IMR-90 (cell line): ENCODE data around the gene ATXN1. TPM values are rescaled to one million over a fixed set of nuclear protein-coding genes. Genes with fewer than 3 reads are reported as not detected.

Source experiments
- ATAC-seq: fragments of 200-7000 bp; cut with Tn5 transposase; 2 replicates; pipeline ENCODE4 v1.9.1; 2020; ENCODE audit warnings: low read depth, mild to moderate bottlenecking, moderate library complexity
- BruUV-seq: library from RNA; stranded (reverse); fragments of 400-500 nt; replicated peaks from 2 replicates; lab custom pipeline; 2021; lab: Mats Ljungman, UMichigan
- CTCF ChIA-PET: fragments of 300-600 bp; formaldehyde crosslinking; extraction: SDS; loops from one replicate; lab custom pipeline; 2021; ENCODE audit warnings: antibody characterized with exemption; lab: Yijun Ruan, JAX
- POLR2A ChIA-PET: fragments of 300-600 bp; sonication (Branson Sonifier 250); formaldehyde crosslinking; loops from one replicate; lab custom pipeline; 2022; ENCODE audit warnings: antibody characterized with exemption; ENCODE audit not compliant: unreplicated experiment; lab: Charles Lee
- DNase-seq: peaks from one replicate; pipeline ENCODE4 v3.0.0; 2013
- H2AFZ ChIP-seq: replicated peaks from 2 replicates; pipeline ENCODE3; 2013; ENCODE audit warnings: low read length, mild to moderate bottlenecking; ENCODE audit not compliant: poor library complexity
- H2AK5ac ChIP-seq: 2 replicates; pipeline ENCODE4 v1.6.1; 2013; ENCODE audit warnings: low read depth, low read length, inconsistent platforms
- H2AK9ac ChIP-seq: replicated peaks from 2 replicates; pipeline ENCODE3; 2013; ENCODE audit warnings: mild to moderate bottlenecking, low read depth, low read length, moderate library complexity; ENCODE audit not compliant: poor library complexity
- H2BK120ac ChIP-seq: 2 replicates; pipeline ENCODE4 v1.6.1; 2013; ENCODE audit warnings: low read depth, low read length, inconsistent platforms
- H2BK15ac ChIP-seq: 3 replicates; pipeline ENCODE4 v1.6.1; 2013; ENCODE audit warnings: low read depth, low read length, inconsistent platforms
- H2BK20ac ChIP-seq: 2 replicates; pipeline ENCODE4 v1.6.1; 2013; ENCODE audit warnings: low read depth, mild to moderate bottlenecking, inconsistent platforms, low read length, moderate library complexity
- H2BK5ac ChIP-seq: 2 replicates; pipeline ENCODE4 v1.6.1; 2013; ENCODE audit warnings: mild to moderate bottlenecking, low read depth, low read length, inconsistent platforms; ENCODE audit not compliant: poor library complexity, severe bottlenecking
- H3K14ac ChIP-seq: replicated peaks from 2 replicates; pipeline ENCODE4 v1.6.1; 2013; ENCODE audit warnings: low read depth, low read length, inconsistent platforms
- H3K18ac ChIP-seq: 2 replicates; pipeline ENCODE4 v1.6.1; 2013; ENCODE audit warnings: low read depth, low read length, control low read depth
- H3K23ac ChIP-seq: 2 replicates; pipeline ENCODE4 v1.6.1; 2013; ENCODE audit warnings: low read depth, low read length, inconsistent platforms
- H3K27ac ChIP-seq: 2 replicates; pipeline ENCODE4 v1.5.1; 2013; ENCODE audit warnings: mild to moderate bottlenecking, control low read depth, low read length; ENCODE audit not compliant: insufficient read depth
- H3K27me3 ChIP-seq: 2 replicates; pipeline ENCODE4 v1.6.1; 2013; ENCODE audit warnings: low read length; ENCODE audit not compliant: control insufficient read depth, insufficient read depth
- H3K36me3 ChIP-seq: 2 replicates; pipeline ENCODE4 v1.6.1; 2013; ENCODE audit warnings: low read length, mixed read lengths; ENCODE audit not compliant: control insufficient read depth, insufficient read depth
- H3K4ac ChIP-seq: 2 replicates; pipeline ENCODE4 v1.6.1; 2013; ENCODE audit warnings: low read depth, low read length, inconsistent platforms
- H3K4me1 ChIP-seq: 2 replicates; pipeline ENCODE4 v1.6.1; 2013; ENCODE audit warnings: low read length, mixed read lengths; ENCODE audit not compliant: control insufficient read depth, insufficient read depth
- H3K4me2 ChIP-seq: 2 replicates; pipeline ENCODE4 v1.6.1; 2013; ENCODE audit warnings: low read depth, mild to moderate bottlenecking, control low read depth, low read length, moderate library complexity
- H3K4me3 ChIP-seq: 2 replicates; pipeline ENCODE4 v1.5.1; 2013; ENCODE audit warnings: low read depth, mild to moderate bottlenecking, control low read depth, low read length, moderate library complexity; ENCODE audit not compliant: insufficient read depth
- H3K56ac ChIP-seq: 2 replicates; pipeline ENCODE4 v1.6.1; 2013; ENCODE audit warnings: low read length, inconsistent platforms; ENCODE audit not compliant: insufficient read depth; ENCODE audit errors: extremely low read depth
- H3K79me1 ChIP-seq, 2 experiments: 2 replicates each; pipeline ENCODE4 v1.6.1; 2013; ENCODE audit warnings: low read length in 2 of 2, inconsistent platforms in 1 of 2, low read depth in 1 of 2
- H3K9ac ChIP-seq: 2 replicates; pipeline ENCODE4 v1.6.1; 2013; ENCODE audit warnings: low read depth, low read length, control low read depth
- H3K9me1 ChIP-seq: 2 replicates; pipeline ENCODE4 v1.6.1; 2013; ENCODE audit warnings: low read length, inconsistent platforms; ENCODE audit not compliant: insufficient read depth
- H3K9me3 ChIP-seq: 2 replicates; pipeline ENCODE4 v1.6.1; 2013; ENCODE audit warnings: low read length; ENCODE audit not compliant: control insufficient read depth, insufficient read depth
- H4K20me1 ChIP-seq: 2 replicates; pipeline ENCODE4 v1.6.1; 2013; ENCODE audit warnings: low read length, inconsistent platforms; ENCODE audit not compliant: insufficient read depth
- H4K5ac ChIP-seq: 2 replicates; pipeline ENCODE4 v1.6.1; 2013; ENCODE audit warnings: mild to moderate bottlenecking, low read depth, low read length, control low read depth
- H4K8ac ChIP-seq, 2 experiments: 2 replicates each; pipeline ENCODE4 v1.6.1; 2013; ENCODE audit warnings: low read depth in 2 of 2, low read length in 2 of 2, control low read depth in 1 of 2, inconsistent platforms in 1 of 2
- H4K91ac ChIP-seq: 2 replicates; pipeline ENCODE4 v1.6.1; 2013; ENCODE audit warnings: low read depth, low read length, inconsistent platforms; ENCODE audit not compliant: insufficient read depth
- CEBPB ChIP-seq: IDR thresholded peaks from 2 replicates; pipeline ENCODE4 v1.6.1; 2012; ENCODE audit warnings: low read depth, low read length, improper control_type of control experiment
- MAFK ChIP-seq: IDR thresholded peaks from 2 replicates; pipeline ENCODE4 v1.6.1; 2012; ENCODE audit warnings: low read depth, low read length, improper control_type of control experiment
- RAD21 ChIP-seq: IDR thresholded peaks from 2 replicates; pipeline ENCODE4 v1.6.1; 2012; ENCODE audit warnings: low read length, improper control_type of control experiment
- WGBS, 2 experiments: methylation state at CpG; one replicate each; pipeline versions ENCODE4 v1.1.5 to v1.1.7; 2013; ENCODE audit warnings: missing lambda C conversion rate in 2 of 2; ENCODE audit not compliant: insufficient read length in 1 of 2; ENCODE audit errors: extremely low coverage in 2 of 2; 5-methylcytosine and 5-hydroxymethylcytosine counted together
- dilution Hi-C: fragments of 300-500 bp; cut with HindIII; formaldehyde crosslinking; loops from one replicate; pipeline ENCODE4 v1.14.3; 2018; ENCODE audit warnings: low sequenced_read_pairs; ENCODE audit not compliant: unreplicated experiment
- in situ Hi-C: fragments of 300-500 bp; cut with MboI; formaldehyde crosslinking; loops from 3 replicates; pipeline ENCODE4 v1.14.3; 2019; ENCODE audit warnings: low sequenced_read_pairs, inconsistent platforms, mixed read lengths
- intact Hi-C: fragments of 100-400 bp; cut with micrococcal nuclease; formaldehyde crosslinking; loops from 2 replicates; pipeline ENCODE4 v1.10.0; 2022
- polyA plus RNA-seq, 3 experiments: library from polyadenylated mRNA; depleted of rRNA; stranded (reverse); fragments of >200 nt; gene quantifications; 2 replicates each; pipeline ENCODE4 v1.2.3, GENCODE V29; 2012; ENCODE audit warnings: low replicate concordance in 1 of 3
- total RNA-seq: library from RNA; depleted of rRNA; stranded (reverse); fragments of >200 nt; gene quantifications from 2 replicates; pipeline ENCODE4 v1.2.3, GENCODE V29; 2012

ATXN1 gene
- total and polyA plus RNA-seq, 2 of the 4 experiments (the other 2 are of a cell fraction) = 7.3 to 11.1 TPM

- no peak for TF ChIP-seq RAD21
Measured at GRCh38 chr6:16673011-16673797, 88.1 kb downstream of the ATXN1 start (continued).

GRCh38 chr6:16671302-16672289, 89.7 kb downstream of the ATXN1 start:
- Histone ChIP-seq H3K4me2 (peak overlapping the region; percentile 23; the same call in 1 of the 2 replicates), H3K4ac (no peak overlapping the region), H4K8ac (no peak overlapping the region), H3K79me1 (peaks cover 47 to 50% of the 10 kb centered on the region in 2 experiments), H3K14ac (no peak overlapping the region), H3K27ac (no peak overlapping the region), H4K5ac (no peak overlapping the region), H4K91ac (no peak overlapping the region), H3K56ac (no peak overlapping the region), H2AK5ac (no peak overlapping the region), H2AK9ac (no peak overlapping the region), H3K27me3 (no peaks in the 10 kb centered on the region), H3K23ac (no peak overlapping the region), H3K18ac (no peak overlapping the region), H3K9me1 (peaks cover 9% of the 10 kb centered on the region), H3K4me1 (peaks cover 15% of the 10 kb centered on the region), H3K4me3 (no peak overlapping the region), H4K20me1 (peaks cover 8% of the 10 kb centered on the region; the same call in 1 of the 2 replicates), H3K9ac (no peak overlapping the region), H2BK20ac (no peak overlapping the region), H2BK5ac (no peak overlapping the region), H3K9me3 (no peaks in the 10 kb centered on the region), H2BK120ac (no peak overlapping the region), H2BK15ac (no peak overlapping the region), H2AFZ (no peak overlapping the region), H3K36me3 (no peaks in the 10 kb centered on the region; the same call in 1 of the 2 replicates)
- no CpG with 5 or more reads among the region's 6 CpGs for WGBS, 2 experiments
- dilution Hi-C loops = no loop called here
- intact Hi-C loops = loop anchor here (5.0 kb wide), 1 partner anchor 91 kb away; the partner anchor contains the start of gene ATXN1
- ATAC-seq = no peak
- no TSS peak for BruUV-seq
- no peak for DNase-seq
- CTCF ChIA-PET = interaction anchor here (0.5 to 0.7 kb wide), 4 partner anchors 259 to 801 kb away, joined by 3 to 5 read pairs (median 4); no protein-coding TSS in a partner anchor
- TF ChIP-seq CEBPB = peak; percentile 66
- no peak for TF ChIP-seq MAFK
- POLR2A ChIA-PET = no interaction called here
- in situ Hi-C loops = no loop called here
